H7 (cell line): Measurements from ENCODE around the gene OR5B2. TPM values are rescaled to one million over a fixed set of nuclear protein-coding genes. Genes with fewer than 3 reads are reported as not detected.
"Not testable (repeated sequence)": the region's sequence is repeated elsewhere in the genome, so short reads cannot be mapped to it uniquely, and the experiment has no call there.

Source experiments
- DNase-seq: peaks from one replicate; pipeline ENCODE4 v3.0.0; 2012
- H3K27me3 ChIP-seq: 2 replicates; pipeline ENCODE4 v1.6.0; 2011; ENCODE audit warnings: mild to moderate bottlenecking, low read length; ENCODE audit not compliant: control insufficient read depth, insufficient read depth
- H3K36me3 ChIP-seq: replicated peaks from 2 replicates; pipeline ENCODE4 v1.5.1; 2011; ENCODE audit warnings: low read length; ENCODE audit not compliant: control insufficient read depth, insufficient read depth
- H3K4me3 ChIP-seq: 2 replicates; pipeline ENCODE4 v1.5.1; 2011; ENCODE audit warnings: low read depth, mild to moderate bottlenecking, control low read depth, low read length, moderate library complexity; ENCODE audit not compliant: insufficient read depth
- total RNA-seq: library from RNA; depleted of rRNA; stranded (reverse); fragments of >200 nt; shearing (Covaris generic); gene quantifications from 2 replicates; pipeline ENCODE4 v1.2.3, GENCODE V29; 2014; rRNA removed

OR5B2 gene
- not detected in 2 replicates for total RNA-seq

GRCh38 chr11:58428021-58428420 is at the start of gene OR5B2:
Gene OR5B2, minus strand, starts transcription at chr11:58428121. Its CDS starts 4,860 bp downstream, at chr11:58423261.
- Histone ChIP-seq H3K36me3 (no peaks in the 10 kb centered on the region), H3K27me3 (no peaks in the 10 kb centered on the region), H3K4me3 (no peak within 1 kb of the TSS)
- no peak for DNase-seq

- H3K4me3 ChIP-seq = no peak overlapping the region
- no peaks in the 10 kb centered on the region for H3K27me3 ChIP-seq
- H3K36me3 ChIP-seq = no peaks in the 10 kb centered on the region
- DNase-seq = no peak
Measured at GRCh38 chr11:58471892-58472291, 44.0 kb upstream of the OR5B2 start.

- no peaks in the 10 kb centered on the region for H3K27me3 ChIP-seq
- DNase-seq = no peak
- no peak overlapping the region for H3K4me3 ChIP-seq
- no peaks in the 10 kb centered on the region for H3K36me3 ChIP-seq
Measured at GRCh38 chr11:58466293-58466692, 38.4 kb upstream of the OR5B2 start.

GRCh38 chr11:58465690-58466089 is 37.8 kb upstream of the OR5B2 start:
- Histone ChIP-seq H3K27me3 (no peaks in the 10 kb centered on the region), H3K4me3 (no peak overlapping the region), H3K36me3 (no peaks in the 10 kb centered on the region)
- no peak for DNase-seq

- no peaks in the 10 kb centered on the region for H3K27me3 ChIP-seq
- H3K4me3 ChIP-seq = no peak overlapping the region
- DNase-seq = no peak
- H3K36me3 ChIP-seq = no peaks in the 10 kb centered on the region
Measured at GRCh38 chr11:58451585-58451984, 23.7 kb upstream of the OR5B2 start.

- Histone ChIP-seq H3K36me3 (no peaks in the 10 kb centered on the region), H3K4me3 (no peak overlapping the region), H3K27me3 (no peaks in the 10 kb centered on the region)
- DNase-seq = no peak
Measured at GRCh38 chr11:58446294-58446693, 18.4 kb upstream of the OR5B2 start.

- no peak for DNase-seq
- Histone ChIP-seq H3K36me3 (no peaks in the 10 kb centered on the region), H3K4me3 (no peak overlapping the region), H3K27me3 (no peaks in the 10 kb centered on the region)
Measured at GRCh38 chr11:58444300-58444699, 16.4 kb upstream of the OR5B2 start.

- no peak for DNase-seq
- Histone ChIP-seq H3K36me3 (no peaks in the 10 kb centered on the region), H3K4me3 (no peak within 1 kb of the TSS), H3K27me3 (no peaks in the 10 kb centered on the region)
Measured at GRCh38 chr11:58442136-58442535, 14.2 kb upstream of the OR5B2 start, which contains the start of gene OR5B12. Gene OR5B12, minus strand, starts transcription at chr11:58442236. Its CDS starts 2,085 bp downstream, at chr11:58440151.

GRCh38 chr11:58438486-58438885 is 10.6 kb upstream of the OR5B2 start:
- Histone ChIP-seq H3K36me3 (no peaks in the 10 kb centered on the region), H3K27me3 (no peaks in the 10 kb centered on the region), H3K4me3 (no peak overlapping the region)
- no peak for DNase-seq

GRCh38 chr11:58434217-58434616 is 6.3 kb upstream of the OR5B2 start:
- DNase-seq = no peak
- Histone ChIP-seq H3K4me3 (no peak overlapping the region), H3K27me3 (no peaks in the 10 kb centered on the region), H3K36me3 (no peaks in the 10 kb centered on the region)

GRCh38 chr11:58433638-58434203 is 5.8 kb upstream of the OR5B2 start:
- H3K27me3 ChIP-seq = no peaks in the 10 kb centered on the region
- DNase-seq = no peak
- H3K36me3 ChIP-seq = no peaks in the 10 kb centered on the region
- no peak overlapping the region for H3K4me3 ChIP-seq

- Histone ChIP-seq H3K36me3 (no peaks in the 10 kb centered on the region), H3K4me3 (no peak overlapping the region), H3K27me3 (no peaks in the 10 kb centered on the region)
- no peak for DNase-seq
Measured at GRCh38 chr11:58429273-58429672, 1.4 kb upstream of the OR5B2 start.

- H3K27me3 ChIP-seq = no peaks in the 10 kb centered on the region
- no peaks in the 10 kb centered on the region for H3K36me3 ChIP-seq
- no peak within 1 kb of the TSS for H3K4me3 ChIP-seq
- DNase-seq = no peak
Measured at GRCh38 chr11:58406774-58407173, 21.1 kb downstream of the OR5B2 start, which contains the start of gene OR5B3. Gene OR5B3, minus strand, starts transcription at chr11:58406874. Its CDS starts 3,465 bp downstream, at chr11:58403409.

- not testable (repeated sequence) for H3K4me3 ChIP-seq, H3K36me3 ChIP-seq, H3K27me3 ChIP-seq, DNase-seq
Measured at GRCh38 chr11:58399622-58400021, 28.3 kb downstream of the OR5B2 start.

- Histone ChIP-seq H3K27me3 (no peaks in the 10 kb centered on the region), H3K36me3 (no peaks in the 10 kb centered on the region), H3K4me3 (no peak overlapping the region)
- no peak for DNase-seq
Measured at GRCh38 chr11:58395581-58395980, 32.3 kb downstream of the OR5B2 start.

- Histone ChIP-seq H3K27me3 (no peaks in the 10 kb centered on the region), H3K4me3 (no peak overlapping the region), H3K36me3 (no peaks in the 10 kb centered on the region)
- DNase-seq = no peak
Measured at GRCh38 chr11:58394195-58394594, 33.7 kb downstream of the OR5B2 start.
